Ramos (cell line): ENCODE results near the gene RACGAP1.

Experiments
- in situ Hi-C: fragments of 300-500 bp; cut with MboI; formaldehyde crosslinking; loops from one replicate; pipeline ENCODE4 v1.14.3; 2022; ENCODE audit warnings: low sequenced_read_pairs; ENCODE audit not compliant: unreplicated experiment

RACGAP1 gene

DNA sequence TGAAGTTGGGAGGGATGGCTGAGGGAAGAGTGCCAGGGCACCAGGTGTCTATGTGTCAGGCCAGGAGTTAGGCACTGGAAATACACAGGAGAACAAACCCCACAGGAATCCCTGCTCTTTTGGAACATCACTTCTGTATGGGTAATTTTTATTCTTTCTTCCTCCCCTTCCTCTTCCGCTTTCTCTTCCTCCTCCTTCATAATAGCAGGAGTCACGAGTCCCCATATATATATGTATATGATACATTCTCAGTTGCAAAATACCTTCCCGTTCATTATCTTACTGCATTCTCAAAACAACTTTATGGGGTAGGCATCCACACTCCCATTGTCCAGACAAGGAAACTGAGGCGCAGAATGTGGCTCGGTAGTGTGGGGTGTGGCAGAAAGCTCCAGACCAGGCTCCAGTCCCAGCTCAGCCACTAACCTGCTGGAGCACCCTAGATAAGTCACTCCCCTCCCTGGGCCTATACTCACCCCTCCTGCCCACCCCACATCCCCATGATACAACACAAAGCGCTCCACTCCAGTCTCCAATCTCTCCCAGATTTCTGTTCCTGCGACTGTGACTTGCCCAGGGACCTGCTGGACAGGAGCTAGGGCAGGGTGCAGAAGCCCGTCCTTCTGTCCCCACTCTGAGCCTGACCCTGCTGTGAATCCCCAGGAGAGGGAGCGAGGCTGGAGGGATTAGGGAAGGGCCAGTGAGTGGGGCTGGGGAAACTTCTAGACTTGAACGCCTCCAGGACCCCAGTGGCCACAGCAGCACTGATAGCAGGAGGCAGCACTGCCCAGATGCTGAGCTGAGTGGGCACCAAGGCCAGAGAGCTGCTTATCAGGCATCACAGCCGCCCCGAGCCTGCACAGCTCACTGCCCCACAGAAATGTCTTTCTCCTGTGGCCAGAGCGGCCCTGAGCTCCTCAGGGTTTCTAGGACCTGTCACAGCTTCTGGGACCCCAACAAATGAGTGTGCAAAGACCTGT, 76.1 kb downstream of the RACGAP1 start:
- in situ Hi-C loops, result no loop called here

DNA sequence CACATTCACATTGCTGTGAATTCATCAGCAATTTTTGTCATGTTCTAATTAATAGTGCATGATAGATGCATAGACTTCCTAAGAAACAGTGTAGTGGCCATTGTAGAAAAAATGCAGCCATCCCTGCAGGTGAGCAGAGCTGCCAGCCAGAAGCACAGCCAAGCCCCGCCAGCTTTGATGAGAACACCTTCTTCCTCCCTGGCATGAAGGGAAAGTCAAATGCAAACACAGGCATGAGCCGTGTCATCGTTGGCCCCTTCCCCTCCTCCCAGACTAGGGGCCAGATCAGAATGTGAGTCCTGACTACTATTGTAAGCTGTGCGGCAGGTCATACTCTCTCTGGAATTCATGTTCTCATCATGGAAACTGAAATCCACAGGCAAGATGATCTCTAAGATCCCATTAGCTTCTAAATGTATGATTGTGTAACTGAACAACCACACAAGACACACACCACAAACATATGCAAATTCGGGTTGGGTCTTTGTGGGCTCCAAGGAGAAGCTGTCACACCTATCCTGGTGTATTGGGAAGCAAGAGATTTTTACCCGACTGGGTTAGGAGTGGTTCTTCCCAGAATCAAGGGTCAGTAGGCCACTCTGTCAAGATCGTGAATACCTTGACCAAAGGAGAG, 77.6 kb downstream of the RACGAP1 start:
- in situ Hi-C loops, result no loop called here

DNA sequence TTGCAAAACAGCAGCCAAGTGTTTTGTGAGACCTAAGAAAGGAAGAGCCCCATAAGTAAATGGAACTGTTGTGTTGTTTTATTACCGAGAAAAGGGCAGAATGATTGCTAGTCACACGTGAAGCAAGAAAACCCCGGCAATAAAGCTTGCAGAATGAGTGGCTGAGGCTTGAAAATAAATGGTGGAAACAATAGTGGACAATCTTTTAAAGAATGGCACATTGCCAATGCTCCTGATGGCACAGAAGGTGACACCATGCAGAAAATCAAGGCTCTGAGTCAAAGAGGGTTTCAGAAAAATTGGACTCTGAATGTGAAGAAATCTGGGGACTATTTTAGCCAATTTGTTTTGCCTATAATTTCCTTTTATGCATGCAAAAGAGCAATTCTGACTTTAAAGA, 78.8 kb downstream of the RACGAP1 start:
- in situ Hi-C loops, result no loop called here

DNA sequence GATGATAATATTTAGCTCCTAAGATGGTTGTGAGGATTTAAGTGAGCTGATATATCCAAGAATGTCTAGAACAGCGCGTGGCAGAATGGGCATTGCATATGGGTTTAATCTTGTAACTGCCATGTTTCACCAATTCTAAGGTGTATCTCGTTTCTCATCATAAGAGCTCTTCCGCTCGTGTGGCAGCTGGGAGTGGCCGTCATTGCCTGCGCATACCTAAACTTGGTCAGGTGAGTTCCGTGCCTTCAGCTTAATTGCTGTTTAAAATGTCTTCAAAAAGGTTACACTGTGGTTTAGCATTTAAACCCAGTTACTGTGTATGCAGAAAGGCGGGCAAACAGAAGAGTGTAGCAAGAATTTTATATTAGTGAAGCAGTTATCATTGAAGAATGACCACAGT, 79.2 kb downstream of the RACGAP1 start:
- in situ Hi-C loops, result no loop called here

DNA sequence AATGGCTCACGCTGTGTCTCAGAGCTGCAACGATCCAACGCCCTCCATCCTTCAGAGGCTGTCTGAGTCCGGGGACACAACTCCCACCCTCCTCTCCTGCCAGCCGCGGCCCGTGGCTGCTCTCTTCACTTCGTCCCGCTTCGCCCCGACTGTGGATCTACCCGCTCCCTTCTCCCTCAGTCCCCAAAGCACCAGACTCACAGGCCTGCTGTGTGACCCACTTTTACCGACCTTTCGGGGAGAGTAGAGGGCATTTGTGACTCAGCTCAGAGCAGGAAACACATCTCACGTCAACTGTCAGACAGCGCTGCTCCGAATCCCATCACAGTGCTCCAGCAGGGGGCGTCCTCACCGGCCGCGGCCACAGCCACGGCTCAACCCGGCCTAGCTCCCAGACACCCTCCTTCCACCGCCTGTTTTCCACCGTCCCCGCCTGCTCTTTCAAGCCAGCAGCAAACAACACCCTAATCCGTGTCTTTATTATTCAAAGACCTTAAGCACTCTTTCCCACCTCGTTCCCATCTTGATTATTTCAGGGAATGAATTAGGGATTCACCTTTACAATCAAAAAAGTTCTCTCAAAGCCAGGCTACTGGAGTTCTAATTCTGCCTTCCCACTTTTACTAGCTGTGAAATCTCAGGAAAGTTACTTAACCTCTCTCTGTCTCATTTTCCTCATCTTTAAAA, 79.8 kb downstream of the RACGAP1 start:
- in situ Hi-C loops, result no loop called here

DNA sequence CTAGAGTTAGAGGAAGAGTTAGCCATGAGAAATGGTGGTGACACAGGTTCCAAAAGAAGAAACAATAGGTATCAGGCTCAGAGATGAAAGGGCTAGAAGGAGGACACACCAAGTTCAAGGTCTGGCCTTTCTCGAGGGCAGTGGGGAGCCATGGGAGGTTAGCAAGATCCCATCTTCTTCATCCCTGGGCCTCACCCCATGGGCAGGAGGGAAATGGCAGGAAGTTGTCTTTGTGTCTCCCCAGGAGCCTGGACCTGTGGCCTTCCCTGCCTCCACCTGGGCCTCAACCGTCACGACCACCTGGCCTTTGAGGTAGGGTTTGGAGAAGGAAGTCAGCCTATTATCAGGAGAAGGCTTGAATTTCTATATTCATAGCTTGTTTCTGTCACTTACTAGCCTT, 80.6 kb downstream of the RACGAP1 start:
- in situ Hi-C loops, result no loop called here

DNA sequence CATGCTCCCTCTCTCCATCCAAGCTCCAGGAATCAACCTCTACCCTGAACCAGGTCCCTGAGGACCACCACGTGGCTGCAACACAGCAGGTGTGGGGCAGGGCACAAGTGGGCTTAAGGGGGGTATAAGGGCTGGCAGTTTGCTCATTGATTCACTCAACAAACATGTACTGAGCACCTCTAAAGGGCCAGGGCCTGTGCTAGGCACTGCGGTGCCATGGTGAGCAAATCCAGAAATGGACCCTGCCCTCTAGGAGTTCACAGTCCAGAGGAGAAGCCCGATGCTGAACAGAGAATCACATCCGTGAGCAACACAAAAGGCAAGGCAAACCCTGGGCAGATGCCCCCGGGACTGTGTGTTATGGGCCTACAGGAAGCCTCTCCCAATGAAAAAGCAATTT, 81.2 kb downstream of the RACGAP1 start:
- in situ Hi-C loops, result no loop called here

DNA sequence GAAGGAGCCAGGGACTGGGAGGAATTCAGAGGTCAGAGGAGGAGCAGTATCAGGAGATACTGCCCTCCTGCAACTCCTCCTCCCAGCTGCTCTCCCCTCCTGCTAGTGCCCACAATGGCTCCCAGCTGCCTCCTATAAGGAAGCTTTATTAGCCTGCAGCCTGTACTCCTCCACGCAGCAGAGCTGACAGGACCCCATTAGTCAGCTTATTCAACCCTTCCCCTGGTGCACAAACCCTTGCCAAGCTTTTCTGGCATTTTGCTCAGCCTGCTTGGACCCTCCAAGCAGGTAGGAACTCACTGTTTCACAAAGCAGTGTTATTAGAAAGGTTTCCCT, 81.7 kb downstream of the RACGAP1 start:
- in situ Hi-C loops, result no loop called here

DNA sequence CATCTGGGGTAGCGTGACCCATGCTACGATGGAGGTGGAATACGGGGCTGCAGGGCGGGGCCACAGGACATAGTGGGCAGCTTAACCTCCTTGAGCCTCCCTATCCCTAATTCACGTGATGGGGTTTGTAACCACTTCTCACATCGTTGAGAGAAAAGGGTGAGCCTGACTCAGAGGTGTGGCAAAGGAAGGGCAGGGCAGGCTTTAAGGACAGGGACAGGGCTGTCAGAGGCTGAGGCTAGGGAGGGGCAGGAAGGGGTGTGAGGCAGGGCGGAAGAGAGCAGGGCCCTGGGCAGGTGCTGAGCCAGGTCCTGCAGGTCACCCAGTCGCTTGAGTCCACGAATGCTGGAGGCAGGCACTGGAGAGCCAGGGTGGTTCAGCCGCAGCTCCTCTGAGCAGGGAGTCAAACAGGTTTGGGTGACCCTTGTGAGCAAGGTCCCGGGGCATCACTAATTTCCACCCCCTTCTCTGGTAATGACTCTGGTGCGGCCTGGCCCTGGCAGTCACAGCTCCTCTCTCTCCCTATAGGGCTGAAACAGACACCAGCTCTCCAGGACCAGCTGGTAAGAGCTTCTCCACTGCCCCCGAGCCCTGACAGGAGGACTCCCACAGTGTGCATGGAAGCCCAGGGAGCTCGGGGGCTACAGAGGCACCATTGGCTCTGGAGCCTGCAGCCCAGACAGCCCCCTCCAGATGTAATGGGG, 82.2 kb downstream of the RACGAP1 start:
- in situ Hi-C loops, result no loop called here

DNA sequence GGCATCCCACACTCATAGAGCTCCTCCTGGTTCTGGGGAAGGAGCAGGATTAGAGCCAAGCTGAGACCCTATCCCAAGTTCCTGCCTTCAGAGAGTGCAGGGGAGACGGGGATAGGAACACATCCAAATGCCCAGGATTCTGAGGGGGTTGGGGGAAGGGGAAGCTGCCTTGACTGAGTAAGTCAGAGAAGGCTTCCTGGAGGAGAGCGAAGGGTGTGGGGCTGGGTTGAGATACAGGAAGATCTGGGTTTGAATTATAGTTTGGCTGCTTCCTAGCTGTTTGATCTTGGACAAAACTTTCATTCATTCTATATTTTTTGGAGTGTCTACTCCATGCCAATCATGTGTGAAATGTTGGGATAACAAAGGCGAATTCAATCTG, 82.8 kb downstream of the RACGAP1 start:
- in situ Hi-C loops, result no loop called here

DNA sequence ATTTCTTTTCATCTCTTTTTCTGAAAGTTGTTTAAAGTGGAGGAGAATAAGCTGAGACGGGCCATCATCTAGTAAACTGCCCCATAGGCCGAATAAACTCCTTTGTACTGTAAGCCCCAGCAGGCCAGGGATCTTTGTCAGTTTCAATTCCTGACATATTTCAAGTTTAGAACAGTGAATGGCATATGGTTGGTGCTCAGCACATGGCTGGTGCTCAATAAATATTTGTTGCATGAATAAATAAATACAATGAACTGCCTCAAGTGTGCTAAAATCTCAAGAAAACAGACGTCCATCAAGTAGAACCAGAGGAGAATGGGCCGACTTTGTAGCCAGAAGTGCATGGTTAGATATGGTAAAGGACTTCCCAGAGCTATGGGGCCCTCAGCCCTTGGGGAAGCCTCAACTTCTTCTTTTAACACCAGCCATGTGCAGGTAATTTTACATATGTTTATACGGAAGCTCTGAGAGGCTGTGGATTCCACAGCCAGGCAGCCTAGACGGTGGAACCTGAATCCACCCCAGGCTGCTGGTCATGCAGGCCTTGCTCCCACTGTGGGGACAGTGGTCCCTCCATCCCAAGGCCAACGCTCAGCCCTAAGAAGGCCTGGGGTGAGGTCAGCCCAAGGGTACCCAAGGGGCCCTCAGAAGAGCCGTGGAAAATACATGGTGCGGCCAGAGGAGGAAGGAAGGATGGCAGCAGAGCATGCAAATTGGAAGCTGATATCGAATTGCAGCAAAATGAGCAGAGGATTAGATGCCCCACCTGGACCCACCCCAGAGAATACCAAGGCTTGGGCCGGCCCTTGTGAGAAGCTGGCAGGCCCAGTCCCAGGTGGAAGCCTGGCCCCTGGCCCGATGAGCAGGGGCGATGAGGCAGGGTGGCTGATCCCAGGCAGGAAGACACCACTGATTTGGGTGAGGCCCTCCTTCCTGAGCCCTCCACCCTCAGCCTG, 83.5 kb downstream of the RACGAP1 start:
- in situ Hi-C loops, result no loop called here

DNA sequence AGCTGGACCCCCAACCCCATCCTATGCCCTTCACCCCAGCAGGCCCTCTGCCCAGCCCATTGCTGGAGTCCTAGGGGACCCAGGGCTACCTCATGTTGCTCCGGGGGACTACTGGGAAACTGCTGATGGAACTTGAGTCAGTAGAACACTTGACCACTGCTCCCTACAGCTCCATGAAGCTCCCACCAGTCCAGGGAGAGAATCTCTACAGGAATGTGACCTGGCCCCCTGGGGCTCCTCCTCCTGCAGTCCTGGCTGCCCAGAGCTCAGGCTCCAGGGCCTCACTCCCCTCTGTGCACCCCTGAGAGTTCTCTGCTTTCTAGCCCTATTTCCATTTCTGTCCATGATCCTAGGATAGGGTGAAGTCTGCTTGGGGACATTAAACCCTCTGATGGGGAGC, 85.6 kb downstream of the RACGAP1 start:
- in situ Hi-C loops, result no loop called here

DNA sequence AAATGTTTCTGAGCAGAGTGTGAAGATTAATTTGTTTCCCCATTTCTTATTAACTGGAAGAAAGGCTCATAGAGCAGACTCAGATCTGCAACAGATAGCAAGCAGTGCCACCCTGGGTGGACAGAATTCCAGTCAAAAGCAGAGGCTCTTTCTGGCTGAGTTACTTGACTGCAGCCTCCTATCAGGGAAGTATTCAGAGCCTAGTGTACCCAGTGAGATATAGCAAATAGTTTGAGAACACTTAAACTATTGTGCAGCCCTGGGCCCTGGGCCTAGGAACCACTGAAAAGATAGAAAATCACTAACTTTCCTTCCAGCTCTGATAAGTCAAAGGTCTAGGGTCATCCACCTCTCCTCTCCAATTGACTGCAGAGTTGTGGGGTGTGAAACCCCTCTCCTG, 86.0 kb downstream of the RACGAP1 start:
- in situ Hi-C loops, result no loop called here
